OCI-LY3 (cell line): ENCODE results near the gene SUSD5.

Source experiments
- H2AFZ ChIP-seq: fragments of 200-600, 300-600 bp; shearing (Covaris generic); 2 replicates; pipeline ENCODE4 v1.6.0; 2014; ENCODE audit warnings: antibody characterized with exemption, low read depth, low read length
- H3K27ac ChIP-seq: fragments of 200-600, 300-600 bp; sonication (generic); 2 replicates; pipeline ENCODE4 v1.5.1; 2014; ENCODE audit warnings: mild to moderate bottlenecking, low read length, moderate library complexity, mixed read lengths
- H3K27me3 ChIP-seq: fragments of 200-600, 300-600 bp; sonication (generic); 2 replicates; pipeline ENCODE4 v1.6.1; 2014; ENCODE audit warnings: low read depth, low read length, mixed read lengths
- H3K36me3 ChIP-seq: fragments of 200-600, 300-600 bp; sonication (generic); replicated peaks from 2 replicates; pipeline ENCODE3; 2014; ENCODE audit warnings: low read depth, low read length, mixed read lengths
- H3K4me1 ChIP-seq: fragments of 300-600, 200-600 bp; sonication (generic); 2 replicates; pipeline ENCODE4 v1.6.1; 2014; ENCODE audit warnings: low read length, mixed read lengths
- H3K4me2 ChIP-seq: fragments of 200-600, 300-600 bp; sonication (generic); 2 replicates; pipeline ENCODE4 v1.6.1; 2014; ENCODE audit warnings: low read length, mixed read lengths
- H3K4me3 ChIP-seq: fragments of 300-600, 200-600 bp; sonication (generic); 2 replicates; pipeline ENCODE4 v1.5.1; 2014; ENCODE audit warnings: antibody characterized with exemption, mild to moderate bottlenecking, low read length, moderate library complexity
- H3K79me2 ChIP-seq: fragments of 300-600, 200-600 bp; shearing (Covaris generic); 2 replicates; pipeline ENCODE4 v1.6.1; 2014; ENCODE audit warnings: mild to moderate bottlenecking, low read length, mixed read lengths
- H3K9ac ChIP-seq: fragments of 300-600, 200-600 bp; shearing (Covaris generic); 2 replicates; pipeline ENCODE4 v1.6.0; 2014; ENCODE audit warnings: mild to moderate bottlenecking, low read length, moderate library complexity
- H3K9me3 ChIP-seq: fragments of 200-600, 300-600 bp; shearing (Covaris generic); 2 replicates; pipeline ENCODE4 v1.6.1; 2014; ENCODE audit warnings: low read length, mixed read lengths; ENCODE audit not compliant: insufficient read depth
- H4K20me1 ChIP-seq: fragments of 200-600, 300-600 bp; sonication (generic); 2 replicates; pipeline ENCODE4 v1.6.1; 2016; ENCODE audit warnings: low read length, mixed read lengths; ENCODE audit not compliant: insufficient read depth
- CTCF ChIP-seq: fragments of 200-600, 300-600 bp; sonication (generic); IDR thresholded peaks from 2 replicates; pipeline ENCODE4 v1.5.1; 2014; ENCODE audit warnings: antibody characterized with exemption, low read length, low read depth
- EZH2phosphoT487 ChIP-seq: fragments of 200-600 bp; shearing (Covaris generic); IDR thresholded peaks from 2 replicates; pipeline ENCODE4 v1.6.1; 2018; ENCODE audit warnings: antibody characterized with exemption, mixed run types, low read depth

SUSD5 gene

GRCh38 chr3:33152363-33153360 lies 65.9 kb downstream of the SUSD5 start:
- H2AFZ ChIP-seq = no peak overlapping the region
- H3K4me3 ChIP-seq = no peak overlapping the region
- no peaks in the 10 kb centered on the region for H3K9me3 ChIP-seq
- H3K27ac ChIP-seq = no peak overlapping the region
- H3K4me2 ChIP-seq = no peak overlapping the region
- H4K20me1 ChIP-seq = no peaks in the 10 kb centered on the region
- H3K36me3 ChIP-seq = no peaks in the 10 kb centered on the region
- no peaks in the 10 kb centered on the region for H3K27me3 ChIP-seq
- H3K9ac ChIP-seq = no peak overlapping the region
- no peaks in the 10 kb centered on the region for H3K79me2 ChIP-seq
- H3K4me1 ChIP-seq = no peaks in the 10 kb centered on the region
- no peak for TF ChIP-seq EZH2phosphoT487
- TF ChIP-seq CTCF = no peak

- Histone ChIP-seq H2AFZ (no peak overlapping the region), H3K4me2 (no peak overlapping the region), H3K9ac (no peak overlapping the region), H3K79me2 (no peaks in the 10 kb centered on the region), H4K20me1 (no peaks in the 10 kb centered on the region; the same call in 1 of the 2 replicates), H3K36me3 (no peaks in the 10 kb centered on the region), H3K27me3 (no peaks in the 10 kb centered on the region), H3K4me3 (no peak overlapping the region), H3K9me3 (no peaks in the 10 kb centered on the region), H3K27ac (no peak overlapping the region), H3K4me1 (no peaks in the 10 kb centered on the region)
- no peak for TF ChIP-seq CTCF
- TF ChIP-seq EZH2phosphoT487 = no peak
These were observed 69.3 kb downstream of the SUSD5 start for GRCh38 chr3:33149342-33149741.

GRCh38 chr3:33146791-33147445 lies 71.7 kb downstream of the SUSD5 start:
- H4K20me1 ChIP-seq = no peaks in the 10 kb centered on the region; the same call in 1 of the 2 replicates
- no peak overlapping the region for H3K9ac ChIP-seq
- no peaks in the 10 kb centered on the region for H3K4me1 ChIP-seq
- H3K4me2 ChIP-seq = no peak overlapping the region
- TF ChIP-seq EZH2phosphoT487 (no peak), CTCF (no peak)
- no peaks in the 10 kb centered on the region for H3K79me2 ChIP-seq
- H2AFZ ChIP-seq = no peak overlapping the region
- no peak overlapping the region for H3K4me3 ChIP-seq
- H3K36me3 ChIP-seq = no peaks in the 10 kb centered on the region
- H3K9me3 ChIP-seq = no peaks in the 10 kb centered on the region
- no peaks in the 10 kb centered on the region for H3K27me3 ChIP-seq
- H3K27ac ChIP-seq = no peak overlapping the region
